Lung (tissue), 12 donors: ENCODE measurements around the gene PRR5L. TPM values are rescaled to one million over a fixed set of nuclear protein-coding genes. Genes with fewer than 3 reads are reported as not detected.

ENCODE experiments used
- ATAC-seq: fragments of 200-7000 bp; cut with Tn5 transposase; one replicate; pipeline ENCODE4 v1.9.1; 2020; ENCODE audit warnings: moderate number of reproducible peaks; ENCODE audit not compliant: insufficient read depth, low FRiP score
- DNase-seq, 3 donors: peaks; one replicate each; pipeline ENCODE4 v3.0.0-alpha.2; 2013 to 2017
- H3K27ac ChIP-seq, 2 donors: one replicate each; pipeline ENCODE4 v1.5.1; 2013; ENCODE audit warnings: mild to moderate bottlenecking in 2 of 2, moderate library complexity in 2 of 2, control low read depth in 1 of 2, inconsistent platforms in 1 of 2, low read depth in 1 of 2, low read length in 1 of 2
- H3K27me3 ChIP-seq, 3 donors: one replicate each; pipeline ENCODE4 v1.5.1; 2013; ENCODE audit warnings: low read length in 2 of 3; ENCODE audit not compliant: control insufficient read depth in 3 of 3, insufficient read depth in 3 of 3
- H3K36me3 ChIP-seq, 4 donors: one replicate each; pipeline ENCODE4 v1.5.1; 2013; ENCODE audit warnings: low read length in 4 of 4, mild to moderate bottlenecking in 1 of 4, moderate library complexity in 1 of 4; ENCODE audit not compliant: control insufficient read depth in 4 of 4, insufficient read depth in 4 of 4
- H3K4me1 ChIP-seq, 5 donors: one replicate each; pipeline ENCODE4 v1.5.1; 2013; ENCODE audit warnings: low read length in 5 of 5, mild to moderate bottlenecking in 2 of 5, moderate library complexity in 1 of 5; ENCODE audit not compliant: control insufficient read depth in 5 of 5, insufficient read depth in 5 of 5
- H3K4me3 ChIP-seq: one replicate; pipeline ENCODE4 v1.5.1; 2013; ENCODE audit warnings: mild to moderate bottlenecking, control low read depth, moderate library complexity
- H3K9ac ChIP-seq, 2 donors: one replicate each; pipeline ENCODE4 v1.5.1; 2013; ENCODE audit warnings: low read length in 2 of 2, control low read depth in 1 of 2; ENCODE audit not compliant: insufficient read depth in 1 of 2
- H3K9me3 ChIP-seq, 4 donors: one replicate each; pipeline ENCODE4 v1.5.1; 2013; ENCODE audit warnings: low read length in 3 of 4, mild to moderate bottlenecking in 1 of 4, moderate library complexity in 1 of 4; ENCODE audit not compliant: control insufficient read depth in 4 of 4, insufficient read depth in 3 of 4
- WGBS, 2 donors: extraction: QIAGEN DNeasy Blood & Tissue Kit; methylation state at CpG; one replicate each; pipeline ENCODE4 v1.1.7; 2013; 5-methylcytosine and 5-hydroxymethylcytosine counted together
- polyA plus RNA-seq, 2 donors: library from polyadenylated mRNA; stranded (reverse); fragments of 200-250 nt; gene quantifications; one replicate each; pipeline ENCODE4 v1.2.1, GENCODE V29; 2013
- total RNA-seq, 2 donors: library from RNA; depleted of rRNA in 1 of 2; stranded (reverse); fragments of >200 nt in 1 of 2; gene quantifications; one replicate each; pipeline ENCODE4 v1.2.1, GENCODE V29; 2014 to 2021
- TF ChIP-seq, protein P1 (sequence below): IDR thresholded peaks from 2 replicates; pipeline ENCODE4 v1.5.1; 2012; ENCODE audit warnings: mild to moderate bottlenecking; ENCODE audit errors: control extremely low read depth, extremely low read depth
- donor health status: control.
- donor health status: control.
- donor health status: Bipolar disorder and iron deficiency.
- donor health status: healthy.
- donor health status: DM: yes; HTN: yes; CAD: no.

PRR5L gene
- total and polyA plus RNA-seq, 4 donors = 6.3 to 27.5 (median 9.0) TPM

DNA sequence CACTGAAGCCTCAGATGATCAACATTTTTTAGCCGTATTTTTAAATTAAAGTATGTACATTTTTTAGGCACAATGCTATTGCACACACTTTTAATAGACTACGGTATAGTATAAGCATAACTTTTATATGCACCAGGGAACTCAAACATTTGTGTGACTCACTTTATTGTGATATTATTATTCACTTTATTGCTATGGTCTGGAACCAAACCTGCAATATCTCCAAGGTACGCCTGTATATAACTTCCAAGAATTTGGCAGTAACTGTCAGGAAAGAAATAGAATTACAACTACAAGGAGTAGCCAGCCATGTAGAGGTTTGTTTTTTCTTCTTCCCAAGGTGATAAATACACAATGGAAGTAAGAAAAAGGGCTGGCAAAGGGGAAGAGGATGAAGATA is 62.3 kb downstream of the PRR5L start:
- Histone ChIP-seq H3K27me3 (peaks cover 0 to 8% (median 0%) of the 10 kb centered on the region in 3 donors), H3K4me3 (no peak overlapping the region), H3K27ac (no peak overlapping the region), H3K36me3 (no peaks in the 10 kb centered on the region), H3K4me1 (peaks cover 0 to 7% (median 4%) of the 10 kb centered on the region in 5 donors), H3K9me3 (no peaks in the 10 kb centered on the region), H3K9ac (no peak overlapping the region)
- DNase-seq (no peak), ATAC-seq (no peak)
- TF ChIP-seq, protein P1, sequence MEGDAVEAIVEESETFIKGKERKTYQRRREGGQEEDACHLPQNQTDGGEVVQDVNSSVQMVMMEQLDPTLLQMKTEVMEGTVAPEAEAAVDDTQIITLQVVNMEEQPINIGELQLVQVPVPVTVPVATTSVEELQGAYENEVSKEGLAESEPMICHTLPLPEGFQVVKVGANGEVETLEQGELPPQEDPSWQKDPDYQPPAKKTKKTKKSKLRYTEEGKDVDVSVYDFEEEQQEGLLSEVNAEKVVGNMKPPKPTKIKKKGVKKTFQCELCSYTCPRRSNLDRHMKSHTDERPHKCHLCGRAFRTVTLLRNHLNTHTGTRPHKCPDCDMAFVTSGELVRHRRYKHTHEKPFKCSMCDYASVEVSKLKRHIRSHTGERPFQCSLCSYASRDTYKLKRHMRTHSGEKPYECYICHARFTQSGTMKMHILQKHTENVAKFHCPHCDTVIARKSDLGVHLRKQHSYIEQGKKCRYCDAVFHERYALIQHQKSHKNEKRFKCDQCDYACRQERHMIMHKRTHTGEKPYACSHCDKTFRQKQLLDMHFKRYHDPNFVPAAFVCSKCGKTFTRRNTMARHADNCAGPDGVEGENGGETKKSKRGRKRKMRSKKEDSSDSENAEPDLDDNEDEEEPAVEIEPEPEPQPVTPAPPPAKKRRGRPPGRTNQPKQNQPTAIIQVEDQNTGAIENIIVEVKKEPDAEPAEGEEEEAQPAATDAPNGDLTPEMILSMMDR = no peak
- WGBS, 2 donors = 94 to 97% methylated on average over 3 of the region's 3 CpGs

- Histone ChIP-seq H3K4me3 (no peak overlapping the region), H3K36me3 (no peaks in the 10 kb centered on the region), H3K9ac (no peak overlapping the region), H3K27ac (no peak overlapping the region), H3K27me3 (peaks cover 0 to 8% (median 0%) of the 10 kb centered on the region in 3 donors), H3K9me3 (no peaks in the 10 kb centered on the region), H3K4me1 (peaks cover 0 to 7% (median 4%) of the 10 kb centered on the region in 5 donors)
- WGBS, 2 donors = 85 to 93% methylated on average over 3 of the region's 3 CpGs
- DNase-seq (no peak), ATAC-seq (no peak)
- TF ChIP-seq, protein P1 = no peak
Observed at GRCh38 chr11:36360318-36360717, 64.2 kb downstream of the PRR5L start.

DNA sequence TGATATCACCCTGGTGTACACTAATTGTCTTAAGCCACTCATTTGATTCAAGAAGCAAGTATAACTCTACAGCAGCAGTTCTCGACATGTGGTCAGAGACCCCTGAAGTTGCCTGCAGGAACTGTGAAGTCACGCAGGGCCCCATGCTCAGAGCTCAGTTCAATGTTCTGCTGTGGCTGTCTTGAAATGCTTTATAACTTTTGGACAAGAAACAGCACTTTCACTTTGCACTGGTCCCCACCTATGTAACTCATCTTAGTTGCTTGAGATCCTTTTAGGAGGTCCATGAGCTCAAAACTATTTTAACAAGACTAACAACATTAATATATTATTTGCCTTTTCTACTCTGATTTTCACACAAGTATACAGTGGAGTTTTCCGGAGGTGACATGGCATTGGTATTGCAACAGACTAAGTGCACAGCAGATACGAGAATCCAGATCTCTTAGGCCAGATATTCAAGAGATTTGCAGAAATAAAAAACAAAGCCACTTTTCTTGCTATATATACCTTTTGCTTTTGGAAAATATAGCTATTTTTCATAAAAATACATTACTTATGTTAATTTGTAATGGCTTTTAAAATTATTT is 64.8 kb downstream of the PRR5L start:
- WGBS, 2 donors = 39 to 67% methylated on average over 4 of the region's 4 CpGs
- ATAC-seq (no peak), DNase-seq (no peak)
- Histone ChIP-seq H3K9ac (no peak overlapping the region), H3K27me3 (peaks cover 0 to 8% (median 0%) of the 10 kb centered on the region in 3 donors), H3K36me3 (no peaks in the 10 kb centered on the region), H3K4me3 (no peak overlapping the region), H3K27ac (no peak overlapping the region), H3K9me3 (no peaks in the 10 kb centered on the region), H3K4me1 (peaks cover 0 to 7% (median 4%) of the 10 kb centered on the region in 5 donors)
- TF ChIP-seq, protein P1 = no peak

DNA sequence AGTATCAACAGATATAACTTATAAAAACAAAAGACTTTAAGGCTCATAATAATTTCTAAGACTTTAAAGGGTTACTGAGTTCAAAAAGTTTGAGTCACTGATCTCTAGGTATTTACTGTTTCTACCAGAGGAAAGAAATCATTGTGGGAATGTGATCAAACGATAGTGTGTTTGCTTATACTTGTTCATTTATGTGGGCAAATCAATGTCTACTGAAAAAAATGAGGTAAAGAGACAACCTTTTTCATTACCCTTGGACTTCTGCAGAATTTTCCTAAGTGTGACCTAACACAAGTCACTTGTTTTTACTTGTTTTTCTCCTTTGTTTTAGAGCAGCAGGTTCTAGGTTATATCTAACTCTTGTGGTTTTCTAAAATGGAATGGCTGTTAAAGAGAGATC is 65.4 kb downstream of the PRR5L start:
- Histone ChIP-seq H3K9me3 (no peaks in the 10 kb centered on the region), H3K9ac (no peak overlapping the region), H3K4me3 (no peak overlapping the region), H3K36me3 (no peaks in the 10 kb centered on the region), H3K27me3 (peaks cover 0 to 8% (median 0%) of the 10 kb centered on the region in 3 donors), H3K27ac (no peak overlapping the region), H3K4me1 (peaks cover 0 to 7% (median 4%) of the 10 kb centered on the region in 5 donors)
- 36 to 48% methylated on average over 1 of the region's 1 CpG for WGBS, 2 donors
- no peak for ATAC-seq
- TF ChIP-seq, protein P1 = no peak
- no peak for DNase-seq
